Endothelial cell of umbilical vein (primary cell): ENCODE data around the gene PFDN6. TPM values are rescaled to one million over a fixed set of nuclear protein-coding genes. Genes with fewer than 3 reads are reported as not detected.

Experiments
- BruUV-seq: library from RNA; stranded (reverse); fragments of 400-500 nt; replicated peaks from 2 replicates; lab custom pipeline; 2021; lab: Mats Ljungman, UMichigan
- CTCF ChIA-PET: fragments of 300-600, 350-600 bp; sonication (Branson Sonifier 250); formaldehyde crosslinking; loops from one replicate; lab custom pipeline; 2021; ENCODE audit warnings: antibody characterized with exemption, inconsistent platforms; lab: Charles Lee
- POLR2A ChIA-PET: fragments of 300-600, 350-600 bp; sonication (Branson Sonifier 250); formaldehyde crosslinking; loops from one replicate; lab custom pipeline; 2021; ENCODE audit warnings: antibody characterized with exemption, inconsistent platforms; lab: Charles Lee
- DNase-seq: peaks from one replicate; pipeline ENCODE4 v3.0.0-alpha.2; 2011; ENCODE audit warnings: low read depth, low spot score
- FAIRE-seq: peaks from 2 replicates; lab custom pipeline; 2011; peaks lifted over from hg19 to GRCh38; lab: Jason Lieb, UNC
- H2AFZ ChIP-seq: 2 replicates; pipeline ENCODE4 v1.6.0; 2012; ENCODE audit warnings: low read depth, low read length, control low read depth, inconsistent platforms
- H3K27ac ChIP-seq: 2 replicates; pipeline ENCODE4 v1.5.1; 2011; ENCODE audit warnings: low read depth, mild to moderate bottlenecking, control low read depth, low read length, moderate library complexity; ENCODE audit not compliant: insufficient read depth
- H3K27me3 ChIP-seq, 2 experiments: 2 replicates each; pipeline versions ENCODE4 v1.6.0 to v1.6.1; 2011; ENCODE audit warnings: low read length in 2 of 2, mixed read lengths in 1 of 2; ENCODE audit not compliant: control insufficient read depth in 2 of 2, insufficient read depth in 2 of 2
- H3K36me3 ChIP-seq, 2 experiments: 2 replicates in 1 of 2; 3 replicates in 1 of 2; pipeline ENCODE4 v1.5.1; 2011; ENCODE audit warnings: low read length in 2 of 2, mild to moderate bottlenecking in 1 of 2, moderate library complexity in 1 of 2; ENCODE audit not compliant: control insufficient read depth in 2 of 2, insufficient read depth in 2 of 2; ENCODE audit errors: extremely low read depth in 1 of 2
- H3K4me1 ChIP-seq: 3 replicates; pipeline ENCODE4 v1.5.1; 2011; ENCODE audit warnings: mild to moderate bottlenecking, low read length; ENCODE audit not compliant: control insufficient read depth, insufficient read depth; ENCODE audit errors: extremely low read depth
- H3K4me2 ChIP-seq: 2 replicates; pipeline ENCODE4 v1.6.1; 2011; ENCODE audit warnings: low read length, control low read depth, mixed read lengths; ENCODE audit not compliant: insufficient read depth
- H3K4me3 ChIP-seq, 3 experiments: fragments of 200-600 bp in 1 of 3; sonication (generic), shearing (Covaris generic) in 1 of 3; replicated peaks in 1 of 3; 2 replicates each; pipeline ENCODE4 v1.5.1; 2011 to 2016; ENCODE audit warnings: control low read depth in 3 of 3, low read length in 3 of 3, mild to moderate bottlenecking in 2 of 3, inconsistent platforms in 1 of 3, low read depth in 1 of 3, moderate library complexity in 1 of 3; ENCODE audit not compliant: insufficient read depth in 1 of 3
- H3K79me2 ChIP-seq: 2 replicates; pipeline ENCODE4 v1.6.0; 2012; ENCODE audit warnings: low read length, inconsistent platforms; ENCODE audit not compliant: control insufficient read depth, insufficient read depth
- H3K9ac ChIP-seq: replicated peaks from 2 replicates; pipeline ENCODE3; 2011; ENCODE audit warnings: low read length, control low read depth; ENCODE audit not compliant: insufficient read depth; ENCODE audit errors: extremely low read depth
- H3K9me1 ChIP-seq: replicated peaks from 3 replicates; pipeline ENCODE4 v1.6.0; 2011; ENCODE audit warnings: mild to moderate bottlenecking, low read length; ENCODE audit not compliant: control insufficient read depth, insufficient read depth; ENCODE audit errors: extremely low read depth
- H3K9me3 ChIP-seq: replicated peaks from 2 replicates; pipeline ENCODE4 v1.5.1; 2012; ENCODE audit warnings: low read length, inconsistent platforms; ENCODE audit not compliant: control insufficient read depth, insufficient read depth
- H4K20me1 ChIP-seq: replicated peaks from 2 replicates; pipeline ENCODE3; 2011; ENCODE audit warnings: mild to moderate bottlenecking, low read length; ENCODE audit not compliant: control insufficient read depth, insufficient read depth; ENCODE audit errors: extremely low read depth
- EZH2 ChIP-seq: IDR thresholded peaks from 2 replicates; pipeline ENCODE4 v1.6.1; 2012; ENCODE audit warnings: borderline replicate concordance, low read depth, mild to moderate bottlenecking, moderate library complexity, low read length, inconsistent platforms; ENCODE audit not compliant: severe bottlenecking
- FOS ChIP-seq: IDR thresholded peaks from 2 replicates; pipeline ENCODE4 v1.6.1; 2011; ENCODE audit warnings: mild to moderate bottlenecking, low read length, moderate library complexity, borderline replicate concordance; ENCODE audit not compliant: insufficient read depth
- GATA2 ChIP-seq: IDR thresholded peaks from 2 replicates; pipeline ENCODE4 v1.7.0; 2011; ENCODE audit warnings: low read depth, mild to moderate bottlenecking, moderate library complexity, mixed read lengths, low read length; ENCODE audit not compliant: insufficient read length, insufficient read depth
- JUN ChIP-seq: IDR thresholded peaks from 2 replicates; pipeline ENCODE4 v1.6.1; 2011; ENCODE audit warnings: borderline replicate concordance, low read depth; ENCODE audit not compliant: insufficient read length, insufficient read depth
- MYC ChIP-seq: IDR thresholded peaks from one replicate; pipeline ENCODE4 v1.6.1; 2011; ENCODE audit warnings: mild to moderate bottlenecking, low read depth, low read length
- POLR2A ChIP-seq: IDR thresholded peaks from 2 replicates; pipeline ENCODE4 v1.6.1; 2012; ENCODE audit warnings: low read depth, mild to moderate bottlenecking, control low read depth, low read length
- POLR2AphosphoS5 ChIP-seq: IDR thresholded peaks from 2 replicates; pipeline ENCODE4 v1.6.1; 2012; ENCODE audit warnings: low read depth, mild to moderate bottlenecking, control low read depth, low read length, moderate library complexity; ENCODE audit not compliant: insufficient read depth
- dilution Hi-C: fragments of 300-500 bp; cut with MboI; formaldehyde crosslinking; loops from one replicate; pipeline ENCODE4 v1.15.0; 2019; ENCODE audit warnings: low sequenced_read_pairs; ENCODE audit not compliant: extremely low pct_ligation_motif_present
- intact Hi-C: fragments of 100-400 bp; cut with micrococcal nuclease; formaldehyde crosslinking; loops from one replicate; pipeline ENCODE4 v1.10.0; 2022
- polyA plus RNA-seq, 4 experiments: library from polyadenylated mRNA; depleted of rRNA in 3 of 4; stranded (reverse) in 3 of 4; unstranded in 1 of 4; fragments of >200 nt; gene quantifications; 2 replicates each; pipeline versions ENCODE4 v1.2.1 to v1.2.3, GENCODE V29; 2011 to 2012; ENCODE audit warnings: missing spikeins in 1 of 4
- total RNA-seq: library from RNA; stranded (reverse); gene quantifications from 2 replicates; pipeline ENCODE4 v1.2.3, GENCODE V29; 2021
- TF ChIP-seq, protein P1 (sequence below), 2 donors: IDR thresholded peaks; 1 replicate in 1 of 2; 2 replicates in 1 of 2; pipeline ENCODE4 v1.5.1; 2011; ENCODE audit warnings: low read length in 2 of 2, mild to moderate bottlenecking in 2 of 2, moderate library complexity in 2 of 2, control low read depth in 1 of 2, inconsistent platforms in 1 of 2, low read depth in 1 of 2; ENCODE audit not compliant: insufficient read depth in 1 of 2; ENCODE audit errors: extremely low read depth in 1 of 2
- TF ChIP-seq, protein P2 (sequence below): IDR thresholded peaks from 2 replicates; pipeline ENCODE4 v1.6.1; 2011; ENCODE audit not compliant: insufficient read depth, insufficient read length

PFDN6 gene
- total and polyA plus RNA-seq, 2 donors (not counting 3 experiments of a cell fraction or from before 2014, with no cell fraction given), result 31.0 to 63.5 TPM

DNA sequence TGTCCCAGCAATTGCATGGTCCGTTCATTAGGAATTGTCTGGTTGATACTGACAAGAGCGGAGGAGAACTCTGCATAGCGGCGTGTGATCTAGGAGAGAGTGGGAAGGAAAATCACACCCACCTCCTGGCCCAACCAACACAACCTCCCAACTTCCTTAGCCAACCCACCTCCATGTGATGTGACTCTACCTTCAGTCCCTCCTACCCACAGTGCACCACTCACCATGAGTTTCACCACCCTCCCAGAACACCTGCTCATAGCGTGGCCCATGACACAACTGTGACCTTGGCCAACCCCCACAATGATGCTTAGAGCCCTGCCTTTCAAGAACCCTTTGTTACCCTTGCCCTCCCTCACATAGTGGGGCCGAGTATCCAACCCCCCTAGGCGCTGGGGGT lies 25.4 kb upstream of the PFDN6 start:
- ChIA-PET CTCF (interaction anchor here (1.3 kb wide), 1 partner anchor 16 kb away, joined by 3 read pairs; no protein-coding TSS in a partner anchor), POLR2A (no interaction called here)
- Histone ChIP-seq H3K9ac (no peak overlapping the region), H3K4me2 (no peak overlapping the region), H3K9me3 (no peaks in the 10 kb centered on the region), H3K36me3 (peaks cover 4 to 30% of the 10 kb centered on the region in 2 experiments), H3K27me3 (no peaks in the 10 kb centered on the region), H3K4me3 (no peak overlapping the region), H3K4me1 (no peaks in the 10 kb centered on the region), H3K79me2 (no peaks in the 10 kb centered on the region), H2AFZ (no peak overlapping the region), H4K20me1 (no peaks in the 10 kb centered on the region), H3K9me1 (no peaks in the 10 kb centered on the region), H3K27ac (no peak overlapping the region)
- FAIRE-seq, result no peak
- TF ChIP-seq POLR2AphosphoS5, result no peak
- TF ChIP-seq POLR2A, result no peak
- TF ChIP-seq GATA2, result no peak
- no peak for TF ChIP-seq FOS
- no peak for TF ChIP-seq MYC
- TF ChIP-seq EZH2, result no peak
- TF ChIP-seq, protein P1, sequence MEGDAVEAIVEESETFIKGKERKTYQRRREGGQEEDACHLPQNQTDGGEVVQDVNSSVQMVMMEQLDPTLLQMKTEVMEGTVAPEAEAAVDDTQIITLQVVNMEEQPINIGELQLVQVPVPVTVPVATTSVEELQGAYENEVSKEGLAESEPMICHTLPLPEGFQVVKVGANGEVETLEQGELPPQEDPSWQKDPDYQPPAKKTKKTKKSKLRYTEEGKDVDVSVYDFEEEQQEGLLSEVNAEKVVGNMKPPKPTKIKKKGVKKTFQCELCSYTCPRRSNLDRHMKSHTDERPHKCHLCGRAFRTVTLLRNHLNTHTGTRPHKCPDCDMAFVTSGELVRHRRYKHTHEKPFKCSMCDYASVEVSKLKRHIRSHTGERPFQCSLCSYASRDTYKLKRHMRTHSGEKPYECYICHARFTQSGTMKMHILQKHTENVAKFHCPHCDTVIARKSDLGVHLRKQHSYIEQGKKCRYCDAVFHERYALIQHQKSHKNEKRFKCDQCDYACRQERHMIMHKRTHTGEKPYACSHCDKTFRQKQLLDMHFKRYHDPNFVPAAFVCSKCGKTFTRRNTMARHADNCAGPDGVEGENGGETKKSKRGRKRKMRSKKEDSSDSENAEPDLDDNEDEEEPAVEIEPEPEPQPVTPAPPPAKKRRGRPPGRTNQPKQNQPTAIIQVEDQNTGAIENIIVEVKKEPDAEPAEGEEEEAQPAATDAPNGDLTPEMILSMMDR (IDR thresholded peaks at IDR 0.05; ENCODE audit: extremely low read depth in 1 of 2, insufficient read depth in 1 of 2, low read depth in 1 of 2, low read length in 2 of 2), result no peak
- TF ChIP-seq JUN, result no peak
- TF ChIP-seq, protein P2, sequence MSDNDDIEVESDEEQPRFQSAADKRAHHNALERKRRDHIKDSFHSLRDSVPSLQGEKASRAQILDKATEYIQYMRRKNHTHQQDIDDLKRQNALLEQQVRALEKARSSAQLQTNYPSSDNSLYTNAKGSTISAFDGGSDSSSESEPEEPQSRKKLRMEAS, result no peak
- intact Hi-C loops, result no loop called here
- DNase-seq, result no peak
- BruUV-seq, result no TSS peak
- dilution Hi-C loops, result no loop called here
